Liver (tissue), 9 donors: ENCODE measurements around the gene SIK2. TPM values are rescaled to one million over a fixed set of nuclear protein-coding genes. Genes with fewer than 3 reads are reported as not detected.

Experiments used
- DNase-seq: peaks from one replicate; pipeline ENCODE4 v3.0.0-alpha.2; 2017; ENCODE audit warnings: low spot score
- H3K27ac ChIP-seq, 2 donors: one replicate each; pipeline ENCODE4 v1.7.0; 2013; ENCODE audit warnings: inconsistent platforms in 2 of 2, low read length in 2 of 2, control low read depth in 1 of 2, low read depth in 1 of 2, mild to moderate bottlenecking in 1 of 2
- H3K27me3 ChIP-seq, 4 donors: one replicate each; pipeline versions ENCODE4 v1.6.1 to v1.7.0; 2013; ENCODE audit warnings: low read length in 3 of 4, inconsistent platforms in 1 of 4, mild to moderate bottlenecking in 1 of 4, moderate library complexity in 1 of 4; ENCODE audit not compliant: control insufficient read depth in 4 of 4, insufficient read depth in 4 of 4
- H3K36me3 ChIP-seq, 4 donors: one replicate each; pipeline versions ENCODE4 v1.6.1 to v1.7.0; 2013; ENCODE audit warnings: low read length in 3 of 4, mild to moderate bottlenecking in 3 of 4, low read depth in 1 of 4, moderate library complexity in 1 of 4; ENCODE audit not compliant: control insufficient read depth in 4 of 4, insufficient read depth in 3 of 4
- H3K4me1 ChIP-seq, 4 donors: one replicate each; pipeline versions ENCODE4 v1.6.1 to v1.7.0; 2013; ENCODE audit warnings: low read length in 3 of 4, mild to moderate bottlenecking in 3 of 4, moderate library complexity in 1 of 4; ENCODE audit not compliant: control insufficient read depth in 4 of 4, insufficient read depth in 4 of 4
- H3K4me3 ChIP-seq, 3 donors: one replicate each; pipeline versions ENCODE4 v1.6.1 to v1.7.0; 2013; ENCODE audit warnings: low read length in 3 of 3, control low read depth in 1 of 3, low read depth in 1 of 3, mild to moderate bottlenecking in 1 of 3
- H3K9ac ChIP-seq, 2 donors: one replicate each; pipeline ENCODE4 v1.7.0; 2013; ENCODE audit warnings: low read length in 2 of 2, mild to moderate bottlenecking in 2 of 2, moderate library complexity in 2 of 2, control low read depth in 1 of 2, low read depth in 1 of 2
- H3K9me3 ChIP-seq, 4 donors: one replicate each; pipeline versions ENCODE4 v1.6.1 to v1.7.0; 2013; ENCODE audit warnings: low read length in 3 of 4; ENCODE audit not compliant: control insufficient read depth in 4 of 4
- ATF3 ChIP-seq: IDR thresholded peaks from 2 replicates; pipeline ENCODE4 v1.6.1; 2016; ENCODE audit warnings: antibody characterized with exemption
- EGR1 ChIP-seq, 2 donors: IDR thresholded peaks; 2 replicates each; pipeline ENCODE4 v1.6.1; 2016 to 2018; ENCODE audit warnings: antibody characterized with exemption in 2 of 2, low read depth in 2 of 2
- FOXA2 ChIP-seq: IDR thresholded peaks from 2 replicates; pipeline ENCODE4 v1.6.1; 2016; ENCODE audit warnings: antibody characterized with exemption
- HNF4A ChIP-seq, 2 donors: conservative IDR thresholded peaks; 2 replicates each; pipeline ENCODE4 v1.6.1; 2016; ENCODE audit warnings: antibody characterized with exemption in 2 of 2, mild to moderate bottlenecking in 2 of 2
- HNF4G ChIP-seq: IDR thresholded peaks from 2 replicates; pipeline ENCODE4 v1.6.1; 2016; ENCODE audit warnings: antibody characterized with exemption
- JUND ChIP-seq, 2 donors: IDR thresholded peaks; 2 replicates each; pipeline ENCODE4 v1.6.1; 2016; ENCODE audit warnings: antibody characterized with exemption in 2 of 2
- RAD21 ChIP-seq, 2 donors: IDR thresholded peaks; 2 replicates each; pipeline ENCODE4 v1.6.1; 2016; ENCODE audit warnings: antibody characterized with exemption in 2 of 2, mild to moderate bottlenecking in 2 of 2
- TAF1 ChIP-seq: conservative IDR thresholded peaks from 2 replicates; pipeline ENCODE4 v1.6.1; 2016; ENCODE audit warnings: antibody characterized with exemption, mild to moderate bottlenecking
- YY1 ChIP-seq: IDR thresholded peaks from 2 replicates; pipeline ENCODE4 v1.6.1; 2016; ENCODE audit warnings: antibody characterized with exemption, mild to moderate bottlenecking
- WGBS: extraction: QIAGEN DNeasy Blood & Tissue Kit; methylation state at CpG from one replicate; pipeline ENCODE4 v1.1.7; 2013; 5-methylcytosine and 5-hydroxymethylcytosine counted together
- polyA plus RNA-seq, 2 donors: library from polyadenylated mRNA; stranded (reverse) in 1 of 2; unstranded in 1 of 2; fragments of 200-250 nt in 1 of 2; fragments of >200 nt in 1 of 2; fragmentation: Nextera tagmentation in 1 of 2; extraction: Ambion mirVana in 1 of 2; gene quantifications; one replicate each; pipeline versions ENCODE4 v1.2.1 to v1.2.3, GENCODE V29; 2013 to 2015
- total RNA-seq, 2 donors: library from RNA; depleted of rRNA; stranded (reverse); fragments of >200 nt; gene quantifications; one replicate each; pipeline ENCODE4 v1.2.3, GENCODE V29; 2014
- TF ChIP-seq, protein P1 (sequence below): IDR thresholded peaks from 2 replicates; pipeline ENCODE4 v1.6.1; 2016; ENCODE audit warnings: antibody characterized with exemption
- TF ChIP-seq, protein P2 (sequence below): fragments of 150-350 bp; IDR thresholded peaks from 2 replicates; pipeline ENCODE4 v1.5.1; 2017; ENCODE audit warnings: improper control_type of control experiment, low read depth, low read length; ENCODE audit not compliant: missing input control
- donor health status: healthy.
- donor health status: healthy.
- donor health status: healthy.
- donor health status: healthy.
- donor health status: healthy.

SIK2 gene
- total and polyA plus RNA-seq, 4 donors: 6.5 to 15.0 (median 9.3) TPM

GRCh38 chr11:111761036-111761435, 158.8 kb downstream of the SIK2 start:
- H3K4me3 ChIP-seq: no peak overlapping the region
- 93% methylated on average over 4 of the region's 4 CpGs for WGBS
- no peak for DNase-seq
- H3K36me3 ChIP-seq: peaks cover 5 to 50% (median 41%) of the 10 kb centered on the region in 4 donors
- H3K4me1 ChIP-seq: peaks cover 0 to 42% (median 17%) of the 10 kb centered on the region in 4 donors
- H3K9ac ChIP-seq: no peak overlapping the region
- H3K27ac ChIP-seq: no peak overlapping the region
- TF ChIP-seq, protein P1, sequence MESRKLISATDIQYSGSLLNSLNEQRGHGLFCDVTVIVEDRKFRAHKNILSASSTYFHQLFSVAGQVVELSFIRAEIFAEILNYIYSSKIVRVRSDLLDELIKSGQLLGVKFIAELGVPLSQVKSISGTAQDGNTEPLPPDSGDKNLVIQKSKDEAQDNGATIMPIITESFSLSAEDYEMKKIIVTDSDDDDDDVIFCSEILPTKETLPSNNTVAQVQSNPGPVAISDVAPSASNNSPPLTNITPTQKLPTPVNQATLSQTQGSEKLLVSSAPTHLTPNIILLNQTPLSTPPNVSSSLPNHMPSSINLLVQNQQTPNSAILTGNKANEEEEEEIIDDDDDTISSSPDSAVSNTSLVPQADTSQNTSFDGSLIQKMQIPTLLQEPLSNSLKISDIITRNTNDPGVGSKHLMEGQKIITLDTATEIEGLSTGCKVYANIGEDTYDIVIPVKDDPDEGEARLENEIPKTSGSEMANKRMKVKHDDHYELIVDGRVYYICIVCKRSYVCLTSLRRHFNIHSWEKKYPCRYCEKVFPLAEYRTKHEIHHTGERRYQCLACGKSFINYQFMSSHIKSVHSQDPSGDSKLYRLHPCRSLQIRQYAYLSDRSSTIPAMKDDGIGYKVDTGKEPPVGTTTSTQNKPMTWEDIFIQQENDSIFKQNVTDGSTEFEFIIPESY: no peak
- TF ChIP-seq YY1: no peak
- TF ChIP-seq RAD21 (IDR thresholded peaks at IDR 0.05): no peak
- TF ChIP-seq HNF4A (conservative IDR thresholded peaks at IDR 0.05): no peak
- H3K9me3 ChIP-seq: no peaks in the 10 kb centered on the region
- no peaks in the 10 kb centered on the region for H3K27me3 ChIP-seq

GRCh38 chr11:111762526-111762925, 160.3 kb downstream of the SIK2 start:
- Histone ChIP-seq H3K27me3 (no peaks in the 10 kb centered on the region), H3K4me3 (no peak overlapping the region), H3K9me3 (no peaks in the 10 kb centered on the region), H3K27ac (no peak overlapping the region), H3K36me3 (peaks cover 5 to 44% (median 39%) of the 10 kb centered on the region in 4 donors), H3K9ac (no peak overlapping the region), H3K4me1 (peaks cover 0 to 41% (median 22%) of the 10 kb centered on the region in 4 donors)
- WGBS: 98% methylated on average over 5 of the region's 5 CpGs
- no peak for TF ChIP-seq EGR1 (IDR thresholded peaks at IDR 0.05; ENCODE audit: low read depth in 2 of 2)
- no peak for TF ChIP-seq JUND (IDR thresholded peaks at IDR 0.05)
- TF ChIP-seq, protein P2, sequence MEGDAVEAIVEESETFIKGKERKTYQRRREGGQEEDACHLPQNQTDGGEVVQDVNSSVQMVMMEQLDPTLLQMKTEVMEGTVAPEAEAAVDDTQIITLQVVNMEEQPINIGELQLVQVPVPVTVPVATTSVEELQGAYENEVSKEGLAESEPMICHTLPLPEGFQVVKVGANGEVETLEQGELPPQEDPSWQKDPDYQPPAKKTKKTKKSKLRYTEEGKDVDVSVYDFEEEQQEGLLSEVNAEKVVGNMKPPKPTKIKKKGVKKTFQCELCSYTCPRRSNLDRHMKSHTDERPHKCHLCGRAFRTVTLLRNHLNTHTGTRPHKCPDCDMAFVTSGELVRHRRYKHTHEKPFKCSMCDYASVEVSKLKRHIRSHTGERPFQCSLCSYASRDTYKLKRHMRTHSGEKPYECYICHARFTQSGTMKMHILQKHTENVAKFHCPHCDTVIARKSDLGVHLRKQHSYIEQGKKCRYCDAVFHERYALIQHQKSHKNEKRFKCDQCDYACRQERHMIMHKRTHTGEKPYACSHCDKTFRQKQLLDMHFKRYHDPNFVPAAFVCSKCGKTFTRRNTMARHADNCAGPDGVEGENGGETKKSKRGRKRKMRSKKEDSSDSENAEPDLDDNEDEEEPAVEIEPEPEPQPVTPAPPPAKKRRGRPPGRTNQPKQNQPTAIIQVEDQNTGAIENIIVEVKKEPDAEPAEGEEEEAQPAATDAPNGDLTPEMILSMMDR: no peak
- no peak for TF ChIP-seq HNF4G
- no peak for TF ChIP-seq TAF1
- TF ChIP-seq HNF4A (conservative IDR thresholded peaks at IDR 0.05): no peak
- DNase-seq: no peak

DNA sequence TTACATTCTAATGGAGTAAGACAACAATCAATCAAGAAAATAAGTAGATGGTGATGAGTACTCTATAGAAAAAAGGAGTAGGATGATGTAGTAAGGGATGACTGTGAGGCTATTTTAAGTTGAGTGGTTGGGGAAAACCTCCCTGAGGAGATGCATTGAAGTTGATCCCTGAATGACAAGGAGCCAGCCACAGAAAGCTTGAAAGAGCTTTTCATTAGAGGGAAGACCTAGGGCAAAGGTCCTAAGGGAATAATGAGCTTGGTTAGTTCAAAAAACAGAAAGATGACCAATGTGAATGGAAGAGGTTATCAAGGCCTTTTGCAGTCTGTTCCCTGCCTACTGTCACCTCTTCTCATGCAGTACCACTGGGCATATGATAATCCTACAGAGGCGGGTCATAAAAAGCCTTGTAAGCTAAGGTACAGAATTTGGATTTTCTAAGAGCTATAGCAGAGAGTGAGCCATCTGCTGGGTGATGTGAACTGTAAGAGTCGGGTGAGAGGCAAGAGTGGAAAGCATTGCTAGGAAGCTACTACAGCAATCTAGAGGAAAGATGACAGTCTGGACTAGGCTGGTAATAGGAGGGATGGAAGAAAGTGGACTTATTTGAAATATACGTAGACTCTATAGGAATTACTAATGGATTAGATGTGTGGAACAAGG, 160.9 kb downstream of the SIK2 start:
- H3K36me3 ChIP-seq: peaks cover 5 to 44% (median 37%) of the 10 kb centered on the region in 4 donors
- DNase-seq: no peak
- no peaks in the 10 kb centered on the region for H3K9me3 ChIP-seq
- peak overlapping the region in 1 of 2 donors; percentile 100 for H3K9ac ChIP-seq
- TF ChIP-seq RAD21 (IDR thresholded peaks at IDR 0.05) (peak; percentile 23 to 25), ATF3 (no peak), HNF4G (no peak), FOXA2 (no peak)
- H3K27ac ChIP-seq: no peak overlapping the region
- no peak overlapping the region for H3K4me3 ChIP-seq
- no peaks in the 10 kb centered on the region for H3K27me3 ChIP-seq
- peaks cover 0 to 41% (median 22%) of the 10 kb centered on the region in 4 donors for H3K4me1 ChIP-seq
- 92% methylated on average over 3 of the region's 3 CpGs for WGBS
